Endometrial microvascular endothelial cells (primary cell): ENCODE data around the gene HIVEP3. TPM values are rescaled to one million over a fixed set of nuclear protein-coding genes. Genes with fewer than 3 reads are reported as not detected.

Experiments used
- in situ Hi-C: cut with HindIII; loops from 2 replicates; pipeline ENCODE4 v1.10.0; 2017; ENCODE audit warnings: low sequenced_read_pairs, low pct_unique_long_range_greater_than_20kb; ENCODE audit errors: inconsistent ontology term
- total RNA-seq: library from RNA; depleted of rRNA; stranded (reverse); fragments of >200 nt; gene quantifications from one replicate; pipeline ENCODE4 v1.2.3, GENCODE V29; 2015; ENCODE audit errors: inconsistent ontology term

HIVEP3 gene
- total RNA-seq, 1 donor from 2014 or later: 4.4 TPM

DNA sequence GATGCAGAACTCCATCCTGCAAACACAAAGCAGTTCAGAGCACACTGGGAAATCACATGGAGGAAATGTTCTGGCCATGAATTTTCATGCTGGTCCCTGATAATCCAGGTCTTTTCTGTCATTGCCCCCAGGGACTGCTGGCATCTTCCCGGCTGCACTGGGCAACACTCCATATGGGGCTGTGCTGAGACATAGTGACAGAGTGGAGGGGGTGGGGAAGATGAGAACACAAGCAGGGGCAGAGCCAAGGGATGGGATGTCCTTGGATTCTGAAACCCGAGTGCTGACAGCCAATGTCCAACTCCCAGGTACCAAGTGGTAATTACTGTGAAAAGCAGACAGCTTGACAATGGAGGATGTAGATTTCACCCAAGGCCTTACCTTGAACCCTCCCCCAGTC is 185.7 kb downstream of the HIVEP3 start:
- in situ Hi-C loops: no loop called here

GRCh38 chr1:41731516-41732030 is 187.1 kb downstream of the HIVEP3 start:
- in situ Hi-C loops: no loop called here

DNA sequence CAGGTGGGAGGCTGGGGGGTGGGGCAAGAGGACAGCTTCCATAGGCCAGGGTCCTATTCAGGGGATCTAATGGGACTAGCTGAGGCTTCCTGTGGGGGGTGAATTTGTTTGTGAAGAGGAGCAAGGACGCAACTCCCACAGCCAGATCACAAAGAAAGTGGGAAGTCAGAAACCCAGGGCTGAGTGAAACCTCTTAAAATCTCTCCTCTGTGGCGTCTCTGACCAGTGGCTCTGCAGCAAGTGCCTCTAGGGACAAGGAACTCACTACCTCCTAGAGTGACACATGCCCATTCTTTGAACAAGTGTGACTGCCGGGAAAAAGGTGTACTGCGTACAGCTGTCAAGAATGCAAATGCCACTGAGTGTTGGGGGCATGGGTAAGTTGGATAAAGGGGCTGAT is 187.9 kb downstream of the HIVEP3 start:
- in situ Hi-C loops: no loop called here

DNA sequence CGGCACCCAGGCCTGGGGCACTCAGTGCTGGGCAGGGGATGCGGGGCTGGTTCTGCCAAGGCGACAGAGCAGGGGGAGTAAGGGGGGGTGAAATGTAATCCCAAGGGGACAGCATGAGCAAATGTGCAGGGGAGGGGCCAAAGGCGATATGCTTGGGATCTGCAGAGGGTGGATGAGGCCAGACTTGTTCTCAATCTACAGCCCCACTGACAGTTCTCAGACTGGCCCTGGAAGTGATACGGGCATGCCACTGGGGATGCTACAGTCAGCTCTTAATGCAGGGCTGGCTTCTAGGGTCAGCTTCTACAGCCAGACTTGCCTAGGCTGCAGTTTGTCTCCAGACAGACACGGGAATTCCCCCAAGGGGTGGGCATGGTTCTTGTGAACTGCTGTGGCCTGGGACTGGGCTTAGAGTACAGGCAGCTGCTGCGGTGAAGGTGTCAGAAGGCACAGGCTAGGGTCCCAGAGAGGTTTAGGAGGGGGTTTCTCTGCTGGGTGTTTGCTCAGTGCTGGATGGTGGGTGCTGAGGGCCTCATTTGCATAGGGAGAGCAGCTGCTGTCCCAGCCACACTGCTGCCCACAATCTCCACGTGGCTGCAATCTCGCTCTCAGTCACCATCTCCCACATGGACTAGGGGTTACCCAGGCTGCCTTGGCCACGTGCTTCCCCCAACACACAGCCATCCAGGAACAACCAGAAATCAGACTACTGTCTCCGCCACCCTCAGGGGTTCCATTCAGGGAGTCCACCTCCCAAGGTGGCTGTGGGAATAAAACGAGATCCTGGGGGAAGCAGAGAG is 190.1 kb downstream of the HIVEP3 start:
- in situ Hi-C loops: no loop called here

- in situ Hi-C loops: no loop called here
Measured at GRCh38 chr1:41727749-41728115, 191.0 kb downstream of the HIVEP3 start.

DNA sequence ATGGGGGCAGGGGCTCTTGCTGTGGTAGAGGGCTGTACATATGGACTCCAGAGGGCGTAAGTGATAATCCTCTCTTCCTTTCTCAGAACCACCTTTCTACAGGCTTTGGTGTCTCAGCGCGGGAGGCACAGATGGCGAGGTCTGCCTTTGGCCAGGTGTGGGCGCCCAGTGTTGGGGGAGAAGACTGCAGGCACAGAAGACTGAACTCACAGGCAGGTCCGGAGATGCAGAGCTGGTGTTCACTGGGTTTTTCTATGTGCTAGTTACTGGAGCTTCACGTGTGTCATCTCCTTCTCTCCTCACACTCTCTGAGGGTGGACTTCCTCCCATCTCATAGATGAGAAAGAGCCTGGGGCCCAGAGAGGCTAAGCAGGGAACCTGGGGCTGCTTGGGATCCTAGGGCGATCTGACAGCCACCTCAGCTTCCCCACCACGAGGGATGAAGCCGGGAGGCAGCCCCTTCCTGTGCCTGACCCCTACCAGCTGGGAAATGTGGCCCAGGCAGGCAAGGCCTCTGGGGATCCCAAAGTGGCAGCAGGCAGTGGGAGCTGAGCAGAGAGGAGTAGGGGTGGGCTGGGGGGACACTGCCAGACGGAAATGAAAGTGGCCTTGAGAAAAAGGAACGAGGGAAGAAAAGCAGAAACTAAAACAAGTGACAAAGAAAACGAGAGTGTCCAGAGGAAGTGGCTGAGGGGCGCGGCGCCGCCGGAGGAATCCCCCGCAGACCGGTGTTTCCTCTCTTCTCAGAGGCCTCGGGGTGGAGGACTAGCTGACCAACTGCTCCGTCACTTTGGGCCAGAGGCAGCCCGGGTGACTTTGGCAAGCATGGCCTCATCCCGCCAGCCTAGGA is 191.6 kb downstream of the HIVEP3 start:
- in situ Hi-C loops: no loop called here

- in situ Hi-C loops: no loop called here
Measured at GRCh38 chr1:41726292-41726691, 192.4 kb downstream of the HIVEP3 start.

GRCh38 chr1:41724926-41725325 is 193.8 kb downstream of the HIVEP3 start:
- in situ Hi-C loops: no loop called here

GRCh38 chr1:41724248-41724647 is 194.5 kb downstream of the HIVEP3 start:
- in situ Hi-C loops: no loop called here

DNA sequence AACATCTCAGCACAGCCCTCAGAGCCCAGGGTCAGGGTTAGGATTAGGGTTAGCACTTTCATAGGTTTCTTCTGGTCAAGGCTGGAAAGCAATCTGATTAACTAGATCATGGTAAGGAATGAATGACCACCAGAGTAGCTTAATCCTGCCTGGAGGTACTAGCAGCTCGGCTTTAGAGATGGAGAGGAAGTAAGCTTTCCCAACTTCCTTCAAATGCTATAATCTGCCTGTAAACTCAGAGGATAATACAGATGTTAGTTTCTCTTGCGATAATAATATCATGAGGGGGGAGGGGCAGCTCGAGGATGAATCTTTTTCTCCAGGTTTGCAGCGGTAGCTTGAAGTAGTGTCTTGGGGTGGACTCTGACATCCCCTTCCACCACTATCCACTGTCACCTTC is 194.9 kb downstream of the HIVEP3 start:
- in situ Hi-C loops: no loop called here

DNA sequence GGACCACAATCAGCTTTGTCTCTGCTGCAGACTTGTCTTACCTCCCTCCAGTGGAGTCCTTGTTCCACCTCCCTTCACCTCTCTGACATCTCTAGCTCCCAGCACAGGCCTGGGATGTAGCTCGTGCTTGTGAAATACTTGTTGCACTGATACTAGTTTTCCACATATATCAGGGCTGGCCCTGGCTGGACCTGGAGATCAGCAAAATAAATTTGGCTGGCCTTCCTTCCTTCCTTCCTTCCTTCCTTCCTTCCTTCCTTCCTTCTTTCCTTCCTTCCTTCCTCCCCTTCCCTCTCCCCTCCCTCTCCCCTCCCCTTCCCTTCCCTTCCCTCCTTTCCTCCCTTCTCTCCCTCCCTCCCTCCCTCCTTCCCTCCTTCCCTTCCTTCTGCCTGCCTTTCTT is 196.5 kb downstream of the HIVEP3 start:
- in situ Hi-C loops: no loop called here

DNA sequence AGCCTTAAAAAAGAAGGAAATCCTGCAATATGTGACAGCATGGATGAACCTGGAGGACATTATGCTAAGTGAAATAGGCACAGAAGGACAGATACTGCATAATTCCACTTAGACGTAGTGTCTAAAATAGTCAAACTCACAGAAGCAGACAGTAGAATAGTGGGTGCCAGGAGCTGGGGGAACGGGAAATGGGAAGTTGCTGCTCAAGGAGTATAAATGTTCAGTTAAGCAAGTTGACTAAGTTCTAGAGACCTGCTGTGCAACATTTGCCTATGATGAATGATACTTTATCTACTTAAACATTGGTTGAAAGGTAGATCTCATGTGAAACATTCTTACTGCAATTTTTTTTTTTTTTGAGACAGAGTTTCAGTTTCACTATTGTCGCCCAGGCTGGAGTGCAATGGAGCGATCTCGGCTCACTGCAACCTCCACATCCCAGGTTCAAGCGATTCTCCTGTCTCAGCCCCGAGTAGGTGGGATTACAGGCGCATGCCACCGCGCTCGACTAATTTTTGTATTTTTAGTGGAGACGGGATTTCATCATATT is 197.8 kb downstream of the HIVEP3 start:
- in situ Hi-C loops: no loop called here

GRCh38 chr1:41719590-41719989 is 199.1 kb downstream of the HIVEP3 start:
- in situ Hi-C loops: no loop called here

DNA sequence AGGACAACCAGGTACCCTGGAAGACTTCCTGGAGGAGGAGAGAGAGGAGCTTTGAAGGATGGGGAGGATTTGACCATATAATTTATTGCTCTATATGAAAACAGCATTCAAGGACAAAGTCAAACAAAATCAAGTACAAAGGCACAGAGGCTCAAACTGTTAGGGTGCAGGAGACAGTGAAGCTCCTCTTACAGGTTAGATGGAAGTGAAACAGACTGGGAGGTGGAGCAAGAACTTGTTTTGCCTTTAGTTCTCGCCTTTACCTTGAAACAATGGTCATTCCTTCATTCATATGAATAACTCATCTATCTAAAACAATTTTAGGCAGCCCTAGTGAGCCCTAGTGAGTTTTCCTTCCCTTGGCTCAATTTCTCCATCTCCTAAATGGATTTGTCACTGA is 199.6 kb downstream of the HIVEP3 start:
- in situ Hi-C loops: no loop called here

DNA sequence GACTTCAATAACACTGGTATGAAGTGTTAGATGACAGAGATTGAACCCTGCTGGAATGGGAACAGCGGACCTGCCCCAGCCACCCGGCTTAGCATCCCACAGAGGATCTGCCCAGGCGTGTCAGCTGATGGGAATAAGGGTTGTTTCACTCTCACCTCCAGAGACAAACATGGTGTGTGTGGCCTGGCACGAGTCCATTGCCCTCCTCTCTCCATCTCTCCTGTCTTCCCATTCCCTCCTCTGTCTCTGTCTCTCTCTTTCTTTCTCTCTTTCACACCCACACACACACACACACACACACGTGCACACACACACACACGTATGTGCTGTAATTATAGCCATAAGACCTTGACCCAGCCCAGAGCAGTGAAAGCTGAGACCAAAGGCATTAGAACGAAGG is 200.2 kb downstream of the HIVEP3 start:
- in situ Hi-C loops: no loop called here

DNA sequence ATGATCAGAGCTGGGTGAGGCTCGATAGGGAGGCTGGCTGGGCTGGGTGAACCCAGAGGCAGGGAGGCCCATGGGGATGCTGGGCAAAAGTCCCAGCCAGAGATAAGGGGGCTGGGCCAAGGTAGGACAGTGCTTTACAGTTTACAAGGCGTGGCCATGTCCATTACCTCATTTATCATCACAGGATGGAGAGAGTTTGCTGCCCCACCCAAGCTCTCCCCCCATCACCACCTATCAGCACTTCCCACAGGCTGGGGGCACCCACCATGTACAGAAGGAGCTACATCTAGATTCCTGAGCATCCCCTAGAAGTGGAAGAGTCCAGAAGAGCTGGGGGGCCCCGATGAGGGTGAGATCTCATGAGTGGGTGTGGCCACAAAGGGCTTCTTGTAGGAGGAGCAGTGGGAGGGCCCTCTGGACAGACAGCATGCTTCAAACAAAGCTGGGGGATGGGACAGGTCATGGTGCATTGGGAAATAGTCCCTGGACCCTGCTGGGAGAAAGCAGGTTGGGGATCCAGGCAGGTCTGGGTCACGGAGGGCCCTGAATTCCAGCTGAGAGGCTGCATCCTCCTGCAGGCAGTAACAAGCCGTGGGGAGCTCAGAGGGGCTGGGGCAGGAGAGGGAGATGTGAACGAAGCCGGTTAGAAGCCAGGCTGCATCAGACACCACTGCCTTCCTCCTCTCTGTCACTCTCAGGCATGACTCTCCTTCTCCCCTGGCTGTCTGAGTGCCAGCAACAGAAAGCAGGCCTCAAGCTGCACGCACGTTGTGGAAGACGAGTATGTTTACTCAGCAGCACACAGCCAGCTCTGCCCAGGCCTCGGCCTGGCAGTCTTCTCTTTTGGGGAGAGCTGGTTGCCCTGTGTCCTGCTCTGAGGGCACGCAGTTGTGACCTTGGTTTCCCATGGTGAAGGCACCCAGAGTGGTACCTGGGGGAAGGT is 202.3 kb downstream of the HIVEP3 start:
- in situ Hi-C loops: no loop called here

GRCh38 chr1:41715441-41716095 is 203.2 kb downstream of the HIVEP3 start:
- in situ Hi-C loops: no loop called here

GRCh38 chr1:41714638-41715389 is 203.9 kb downstream of the HIVEP3 start:
- in situ Hi-C loops: no loop called here
